Measurements from ENCODE around the gene PKHD1. TPM values are rescaled to one million over a fixed set of nuclear protein-coding genes. Genes with fewer than 3 reads are reported as not detected.
"Not testable (repeated sequence)": the region's sequence is repeated elsewhere in the genome, so short reads cannot be mapped to it uniquely, and the experiment has no call there.

PKHD1 gene
- total RNA-seq, 1 donor from 2014 or later, result 0.04 TPM

DNA sequence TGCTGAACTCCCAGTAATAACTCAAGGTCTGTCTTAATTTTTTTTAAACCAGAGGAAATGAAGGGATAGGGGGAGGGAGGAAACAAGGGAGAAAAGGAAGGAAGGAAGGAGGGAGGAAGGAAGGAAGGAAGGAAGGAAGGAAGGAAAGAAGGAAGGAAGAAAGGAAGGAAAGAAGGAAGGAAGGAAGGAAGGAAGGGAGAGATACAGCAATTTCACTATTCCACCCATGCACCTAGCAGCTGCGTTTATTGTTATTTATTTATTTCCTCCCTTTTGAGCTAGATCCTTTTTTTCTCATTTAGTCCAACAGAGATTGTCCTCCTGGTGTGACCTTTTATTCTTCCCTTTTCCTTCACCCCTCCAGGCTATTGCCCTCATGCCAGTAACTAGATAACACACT, 97.6 kb downstream of the PKHD1 start:
- ATAC-seq, result no peak

DNA sequence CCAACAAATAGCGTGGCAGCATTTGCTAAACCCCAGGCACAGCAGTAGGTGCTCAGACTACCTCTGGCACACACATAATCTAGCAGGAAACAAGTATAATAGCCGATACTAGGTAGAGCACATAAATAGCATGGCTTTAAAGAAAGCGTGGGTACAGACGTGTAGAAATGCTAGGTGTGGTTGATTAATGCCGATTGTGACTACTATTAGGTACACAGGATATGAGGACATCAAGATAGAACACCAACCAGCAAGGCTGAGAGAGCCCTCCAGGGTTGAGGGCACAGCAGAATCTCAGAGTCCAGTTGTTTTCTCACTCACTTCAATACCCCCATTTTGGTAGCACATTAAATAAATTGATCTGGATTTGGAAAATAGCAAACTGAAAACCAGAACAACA, 100.5 kb downstream of the PKHD1 start:
- no peak for ATAC-seq

DNA sequence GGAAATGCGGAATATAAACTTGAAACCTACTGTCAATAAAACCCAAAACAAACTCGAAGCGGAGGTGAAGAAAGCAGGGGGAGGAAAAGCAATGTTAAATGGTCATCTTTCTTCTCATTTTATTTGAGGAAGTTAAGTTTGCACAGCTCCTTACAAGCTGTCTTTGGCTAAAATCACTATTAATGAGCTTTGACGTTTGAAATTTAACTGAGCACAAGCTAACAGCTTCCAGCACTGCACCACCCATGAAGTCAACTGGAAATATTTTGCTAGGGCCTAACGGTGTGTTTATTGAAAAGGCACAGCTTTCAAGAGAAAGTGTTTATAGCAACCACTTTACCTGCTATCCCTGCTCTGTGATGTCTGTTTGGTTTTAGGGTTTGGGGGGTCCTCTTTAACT, 103.8 kb downstream of the PKHD1 start:
- no peak for ATAC-seq

DNA sequence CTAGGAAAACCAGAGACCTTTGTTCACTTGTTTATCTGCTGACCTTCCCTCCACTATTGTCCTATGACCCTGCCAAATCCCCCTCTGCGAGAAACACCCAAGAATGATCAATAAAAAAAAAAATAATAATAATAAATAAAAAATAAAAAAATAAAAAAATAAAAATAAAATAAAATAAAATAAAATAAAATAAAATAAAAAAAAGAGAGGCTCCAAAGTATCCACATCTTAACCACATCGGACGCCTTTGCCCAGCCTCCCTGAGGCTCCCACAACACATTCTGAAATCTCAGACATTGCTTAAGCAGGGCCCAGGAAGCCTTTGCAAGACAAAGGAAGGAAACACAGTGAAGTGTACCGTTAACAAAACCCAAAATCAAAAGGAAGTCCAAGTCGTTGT, 104.7 kb downstream of the PKHD1 start:
- not testable (repeated sequence) for ATAC-seq

- ATAC-seq, result no peak
Measured at GRCh38 chr6:51976374-51976773, 111.0 kb downstream of the PKHD1 start.

- no peak for ATAC-seq
Measured at GRCh38 chr6:51972659-51973058, 114.8 kb downstream of the PKHD1 start.

GRCh38 chr6:51968265-51968664, 119.1 kb downstream of the PKHD1 start:
- no peak for ATAC-seq

DNA sequence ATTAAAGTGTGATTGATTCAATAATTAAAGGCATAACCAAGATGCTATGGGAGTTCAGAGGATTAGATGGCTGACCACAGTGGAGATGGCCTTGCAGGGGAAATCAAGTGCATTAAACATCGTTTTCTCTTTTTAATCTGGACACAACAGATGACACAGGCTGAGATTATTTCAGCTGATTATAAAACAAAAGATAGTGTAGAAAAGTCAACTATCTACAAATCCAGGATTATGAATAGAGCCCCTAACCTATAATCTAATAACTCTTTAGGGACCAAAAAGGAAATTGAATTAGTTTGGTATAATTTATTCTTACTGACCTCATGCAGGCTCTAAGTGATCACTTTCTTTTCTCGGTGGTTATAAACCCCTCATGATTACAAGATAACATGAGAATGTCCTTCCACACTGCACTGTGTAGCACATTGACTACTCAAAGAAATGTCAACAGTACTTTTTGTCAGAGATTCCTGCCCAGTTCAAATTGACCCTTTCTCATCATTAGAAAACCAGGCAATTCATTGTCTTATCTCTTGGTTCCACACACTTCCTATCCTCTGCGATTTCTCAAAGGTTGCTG, 122.1 kb downstream of the PKHD1 start:
- no peak for ATAC-seq

GRCh38 chr6:51963980-51964379, 123.4 kb downstream of the PKHD1 start:
- no peak for ATAC-seq

- ATAC-seq, result no peak
Measured at GRCh38 chr6:51962354-51962753, 125.1 kb downstream of the PKHD1 start.

GRCh38 chr6:51960419-51960818, 127.0 kb downstream of the PKHD1 start:
- ATAC-seq, result no peak

GRCh38 chr6:51959744-51960383, 127.5 kb downstream of the PKHD1 start:
- ATAC-seq, result peak; percentile 72

GRCh38 chr6:51954681-51955080, 132.7 kb downstream of the PKHD1 start:
- no peak for ATAC-seq

GRCh38 chr6:51953246-51953645, 134.2 kb downstream of the PKHD1 start:
- no peak for ATAC-seq

GRCh38 chr6:51951924-51952323, 135.5 kb downstream of the PKHD1 start:
- no peak for ATAC-seq

DNA sequence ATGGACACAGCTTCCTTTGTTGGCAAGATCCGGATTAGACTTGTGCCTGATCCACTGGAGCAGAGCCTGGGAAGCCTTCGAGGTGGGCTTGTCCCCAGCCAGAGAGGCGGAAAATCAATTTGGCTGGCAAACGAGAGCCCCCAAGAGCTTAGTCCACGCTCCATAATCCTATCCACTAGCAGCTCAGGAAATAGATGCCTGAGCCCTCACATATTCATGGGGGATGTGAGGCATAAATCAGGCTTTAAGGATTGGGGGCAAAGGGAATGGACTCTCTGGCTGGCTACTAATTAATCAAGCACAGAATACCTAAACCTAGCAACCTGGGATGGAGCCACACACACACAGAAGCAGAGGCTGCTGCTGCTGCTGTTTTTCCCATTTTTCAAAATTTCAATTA, 137.9 kb downstream of the PKHD1 start:
- ATAC-seq, result no peak

GRCh38 chr6:51939695-51940094, 147.7 kb downstream of the PKHD1 start:
- ATAC-seq, result not testable (repeated sequence)

DNA sequence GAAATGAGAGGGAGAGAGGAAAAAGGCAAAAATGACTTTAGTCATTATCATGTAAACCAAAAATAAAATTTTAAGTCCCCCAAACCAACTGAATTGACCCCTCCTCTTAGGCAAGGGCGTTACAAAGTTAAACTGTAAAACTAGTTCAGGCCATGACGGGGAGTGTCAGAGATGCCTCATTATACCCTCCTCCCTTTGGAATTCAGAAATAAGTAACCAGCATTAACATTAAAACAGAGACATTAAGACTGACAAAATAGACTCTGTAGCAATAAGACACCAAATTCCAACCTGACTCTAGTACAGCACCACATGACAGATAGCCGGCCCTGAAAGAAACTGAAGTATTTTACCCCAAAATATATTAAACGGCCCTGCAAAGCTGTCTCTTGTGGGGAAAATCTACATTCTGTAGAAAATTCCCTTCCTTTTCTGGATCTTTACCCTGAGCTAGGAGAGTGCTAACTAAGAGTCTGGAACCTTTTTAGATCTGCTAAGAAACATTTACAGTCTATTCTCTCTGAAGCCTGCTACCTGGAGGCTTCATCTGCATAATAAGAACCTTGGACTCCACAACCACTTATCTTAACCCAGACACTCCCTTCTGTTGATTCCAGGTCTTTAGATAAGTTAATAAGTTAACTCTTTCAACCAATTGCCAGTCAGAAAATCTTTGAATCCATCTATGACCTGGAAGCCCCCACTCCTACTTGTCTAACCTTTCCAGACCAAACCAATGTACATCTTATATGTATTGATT, 150.7 kb downstream of the PKHD1 start:
- ATAC-seq, result no peak

GRCh38 chr6:51934098-51934497, 153.3 kb downstream of the PKHD1 start:
- no peak for ATAC-seq

GRCh38 chr6:51932956-51933355, 154.5 kb downstream of the PKHD1 start:
- no peak for ATAC-seq

- no peak for ATAC-seq
Measured at GRCh38 chr6:51930602-51931001, 156.8 kb downstream of the PKHD1 start.

DNA sequence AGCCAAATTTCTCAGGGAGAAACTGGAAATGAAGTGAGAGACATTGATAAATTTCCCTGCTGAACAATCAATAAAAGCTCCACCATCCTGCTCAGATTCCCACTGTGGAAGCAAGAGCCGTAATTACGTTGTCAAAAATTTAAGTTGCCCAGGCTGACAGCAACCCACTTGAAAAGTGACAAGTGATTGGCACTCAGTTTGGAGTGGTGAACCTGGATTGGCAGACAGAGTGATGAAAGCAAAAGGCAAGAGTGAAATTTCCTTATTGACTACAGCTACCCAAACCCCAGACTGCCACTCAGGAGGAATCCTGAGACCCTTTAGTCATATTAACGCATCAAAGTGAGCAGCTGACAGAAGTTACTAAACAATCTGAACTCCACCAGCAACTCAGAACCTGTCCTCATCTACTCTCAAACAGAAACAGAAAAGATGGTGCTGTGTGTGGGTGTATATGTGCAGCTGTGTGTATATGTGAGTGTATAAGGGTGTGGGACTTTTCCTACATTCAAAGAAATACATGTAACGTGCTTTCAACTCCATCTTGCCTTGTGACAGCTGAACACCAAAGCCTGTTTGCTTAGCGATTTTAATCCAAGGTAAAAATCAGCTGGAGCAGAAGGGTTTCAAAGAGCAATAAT, 157.4 kb downstream of the PKHD1 start:
- no peak for ATAC-seq

DNA sequence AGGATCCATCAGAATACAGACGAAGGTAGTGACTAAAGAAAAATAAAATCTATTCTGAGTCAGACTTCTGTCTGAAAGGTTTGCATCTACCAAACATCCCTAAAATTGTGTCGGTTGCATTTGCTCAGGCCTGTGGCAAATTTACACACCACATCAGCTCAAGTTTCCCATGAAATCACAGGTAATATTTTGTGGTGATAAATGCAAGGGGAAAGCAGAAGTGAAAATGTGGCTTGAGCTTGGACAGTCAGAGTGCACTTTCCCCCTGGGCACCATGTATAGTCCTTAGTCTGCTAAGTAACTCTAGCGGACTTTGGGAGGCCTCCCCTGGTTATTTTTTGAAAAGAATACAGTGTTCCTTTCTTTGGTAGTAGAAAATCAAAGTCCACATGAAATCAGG, 159.1 kb downstream of the PKHD1 start:
- ATAC-seq, result no peak

DNA sequence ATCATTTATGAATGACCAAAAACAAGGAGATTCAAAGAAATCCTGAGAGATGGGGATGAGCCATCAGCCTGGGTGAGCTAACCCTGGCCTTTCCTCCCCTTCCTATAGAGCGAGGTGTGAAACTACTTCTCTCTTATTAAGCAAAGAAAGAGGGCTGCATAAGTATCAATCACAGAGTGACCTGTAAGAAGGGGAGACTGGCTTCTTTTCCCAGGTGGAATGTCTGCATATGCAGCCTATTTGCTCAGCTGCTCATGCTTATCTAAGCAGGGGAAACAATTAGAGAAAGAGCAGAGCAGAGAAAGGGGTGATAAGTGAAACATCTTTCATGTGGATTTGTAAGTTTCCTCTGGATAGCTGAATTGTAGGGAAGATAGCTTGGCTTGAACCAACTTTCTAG, 160.0 kb downstream of the PKHD1 start:
- ATAC-seq, result no peak
